Measurements from ENCODE around the gene RAD51B.

DNA sequence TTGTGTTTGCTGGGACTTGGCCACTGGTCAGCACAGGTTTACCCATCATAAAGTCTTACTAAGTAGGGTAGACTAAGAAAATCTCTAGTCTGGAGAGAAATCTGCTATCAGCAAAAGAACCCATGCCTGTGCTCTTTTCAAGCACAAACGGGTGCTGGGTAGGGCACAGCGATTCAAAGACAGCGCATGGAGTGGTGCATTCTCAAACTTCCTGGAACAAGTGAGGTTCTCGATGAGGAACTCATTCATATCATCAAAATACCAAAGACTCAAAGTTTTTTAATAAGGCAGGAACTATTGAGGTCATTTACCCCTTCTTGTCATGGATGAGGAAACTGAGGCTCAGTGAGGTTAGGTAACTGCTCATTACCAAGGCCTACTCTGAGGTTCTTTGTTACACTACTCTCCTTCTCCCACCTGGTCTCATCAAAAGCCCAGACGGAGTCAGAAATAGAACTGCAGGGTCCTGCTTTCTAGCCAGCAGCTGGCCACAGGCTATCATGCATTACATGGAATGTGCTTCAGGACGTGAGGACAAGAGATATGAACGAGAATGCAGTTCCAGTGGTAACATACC lies 583.0 kb downstream of the RAD51B start:
- TF ChIP-seq, protein P1, sequence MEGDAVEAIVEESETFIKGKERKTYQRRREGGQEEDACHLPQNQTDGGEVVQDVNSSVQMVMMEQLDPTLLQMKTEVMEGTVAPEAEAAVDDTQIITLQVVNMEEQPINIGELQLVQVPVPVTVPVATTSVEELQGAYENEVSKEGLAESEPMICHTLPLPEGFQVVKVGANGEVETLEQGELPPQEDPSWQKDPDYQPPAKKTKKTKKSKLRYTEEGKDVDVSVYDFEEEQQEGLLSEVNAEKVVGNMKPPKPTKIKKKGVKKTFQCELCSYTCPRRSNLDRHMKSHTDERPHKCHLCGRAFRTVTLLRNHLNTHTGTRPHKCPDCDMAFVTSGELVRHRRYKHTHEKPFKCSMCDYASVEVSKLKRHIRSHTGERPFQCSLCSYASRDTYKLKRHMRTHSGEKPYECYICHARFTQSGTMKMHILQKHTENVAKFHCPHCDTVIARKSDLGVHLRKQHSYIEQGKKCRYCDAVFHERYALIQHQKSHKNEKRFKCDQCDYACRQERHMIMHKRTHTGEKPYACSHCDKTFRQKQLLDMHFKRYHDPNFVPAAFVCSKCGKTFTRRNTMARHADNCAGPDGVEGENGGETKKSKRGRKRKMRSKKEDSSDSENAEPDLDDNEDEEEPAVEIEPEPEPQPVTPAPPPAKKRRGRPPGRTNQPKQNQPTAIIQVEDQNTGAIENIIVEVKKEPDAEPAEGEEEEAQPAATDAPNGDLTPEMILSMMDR (conservative IDR thresholded peaks at IDR 0.05) = no peak
- no peak for TF ChIP-seq ZFX (IDR thresholded peaks at IDR 0.05)

Data from C4-2B (cell line).